WTC11 (cell line): ENCODE measurements around the gene RNF38. TPM values are rescaled to one million over a fixed set of nuclear protein-coding genes. Genes with fewer than 3 reads are reported as not detected.

Experiments used
- ATAC-seq: fragments of 200-7000 bp; cut with Tn5 transposase; 2 replicates; pipeline ENCODE4 v1.10.0; 2021; ENCODE audit warnings: mild to moderate bottlenecking, moderate library complexity
- CTCF ChIA-PET: fragments of 300-600 bp; sonication (Branson Sonifier 250); formaldehyde crosslinking; loops from one replicate; lab custom pipeline; 2021; ENCODE audit warnings: antibody characterized with exemption; lab: Charles Lee
- POLR2A ChIA-PET: fragments of 350-600 bp; sonication (Branson Sonifier 250); formaldehyde crosslinking; loops from one replicate; lab custom pipeline; 2021; ENCODE audit warnings: antibody characterized with exemption; lab: Charles Lee
- DNase-seq: peaks from one replicate; pipeline ENCODE4 v3.0.0; 2021; ENCODE audit warnings: low spot score
- H3K27ac Mint-ChIP-seq: 2 replicates; pipeline ENCODE4 v1.8.0; 2021; ENCODE audit warnings: mixed read lengths
- H3K27me3 Mint-ChIP-seq: 2 replicates; pipeline ENCODE4 v1.8.0; 2021; ENCODE audit warnings: low read depth, mild to moderate bottlenecking, moderate library complexity, mixed read lengths
- H3K36me3 Mint-ChIP-seq: 2 replicates; pipeline ENCODE4 v1.8.0; 2021; ENCODE audit warnings: mixed read lengths
- H3K4me1 Mint-ChIP-seq: 2 replicates; pipeline ENCODE4 v1.8.0; 2022; ENCODE audit warnings: mixed read lengths
- H3K4me3 Mint-ChIP-seq: 2 replicates; pipeline ENCODE4 v1.8.0; 2021; ENCODE audit warnings: mild to moderate bottlenecking, moderate library complexity, mixed read lengths
- H3K9me3 Mint-ChIP-seq: 2 replicates; pipeline ENCODE4 v1.8.0; 2021; ENCODE audit warnings: mixed read lengths
- ATF2 ChIP-seq: sonication (generic); formaldehyde crosslinking; IDR thresholded peaks from 2 replicates; pipeline ENCODE4 v1.8.1; 2022; ENCODE audit warnings: low read depth, missing genetic modification reagents, borderline replicate concordance
- E2F4 ChIP-seq: sonication (generic); formaldehyde crosslinking; IDR thresholded peaks from 2 replicates; pipeline ENCODE4 v1.8.1; 2022; ENCODE audit warnings: low read depth, mild to moderate bottlenecking, moderate library complexity, missing genetic modification reagents, borderline replicate concordance
- ESRRA ChIP-seq: sonication (generic); formaldehyde crosslinking; IDR thresholded peaks from 2 replicates; pipeline ENCODE4 v1.8.1; 2022; ENCODE audit warnings: mild to moderate bottlenecking, missing genetic modification reagents, borderline replicate concordance
- KAT7 ChIP-seq: sonication (generic); formaldehyde crosslinking; IDR thresholded peaks from 2 replicates; pipeline ENCODE4 v1.8.1; 2023; ENCODE audit warnings: missing genetic modification reagents, mild to moderate bottlenecking, borderline replicate concordance
- NFE2L1 ChIP-seq: sonication (generic); formaldehyde crosslinking; IDR thresholded peaks from 2 replicates; pipeline ENCODE4 v1.8.1; 2023; ENCODE audit warnings: missing genetic modification reagents
- SMAD3 ChIP-seq: sonication (generic); formaldehyde crosslinking; IDR thresholded peaks from 2 replicates; pipeline ENCODE4 v1.8.0; 2022; ENCODE audit warnings: missing genetic modification reagents, mild to moderate bottlenecking, borderline replicate concordance
- STAT6 ChIP-seq: sonication (generic); formaldehyde crosslinking; conservative IDR thresholded peaks from 2 replicates; pipeline ENCODE4 v1.8.1; 2023; ENCODE audit warnings: mild to moderate bottlenecking, low read depth, missing genetic modification reagents, moderate library complexity
- ZNF532 ChIP-seq: fragments of 250-450 bp; sonication (Bioruptor Pico); IDR thresholded peaks from 2 replicates; pipeline ENCODE4 v1.9.0; 2021; ENCODE audit warnings: mild to moderate bottlenecking, borderline replicate concordance
- total RNA-seq: library from RNA; stranded (reverse); gene quantifications from 3 replicates; pipeline ENCODE4 v1.2.3, GENCODE V29; 2021
- TF ChIP-seq, protein P1 (sequence below): fragments of 200-600 bp; IDR thresholded peaks from 2 replicates; pipeline ENCODE4 v1.8.0; 2022; ENCODE audit warnings: antibody characterized with exemption
- TF ChIP-seq, protein P2 (sequence below): fragments of 250-450 bp; sonication (Bioruptor Pico); IDR thresholded peaks from 2 replicates; pipeline ENCODE4 v1.9.0; 2021; ENCODE audit warnings: mild to moderate bottlenecking

RNF38 gene
- total RNA-seq, 1 experiment from 2014 or later = 56.4 TPM

- peak; percentile 43 for DNase-seq
- ChIA-PET CTCF (interaction anchor here (0.6 to 3.6 kb wide), 62 partner anchors 9 to 448 kb away, joined by 3 to 68 read pairs (median 5); no protein-coding TSS in a partner anchor), POLR2A (interaction anchor here (0.7 to 1.5 kb wide), 3 partner anchors 32 to 139 kb away, joined by 3 read pairs; no protein-coding TSS in a partner anchor)
- peak; percentile 87 for ATAC-seq
- Mint-ChIP-seq H3K27me3 (no peaks in the 10 kb centered on the region), H3K9me3 (0 out of 2 replicates have a peak, but pooled peaks cover 3% of the 10 kb centered on the region), H3K27ac (peak overlapping the region; percentile 87), H3K36me3 (peaks cover 3% of the 10 kb centered on the region; the same call in 1 of the 2 replicates), H3K4me1 (peaks cover 15% of the 10 kb centered on the region), H3K4me3 (no peak overlapping the region)
- TF ChIP-seq ATF2 (CRISPR knock-in tag) (no peak), STAT6 (CRISPR knock-in tag) (no peak)
- TF ChIP-seq, protein P1, sequence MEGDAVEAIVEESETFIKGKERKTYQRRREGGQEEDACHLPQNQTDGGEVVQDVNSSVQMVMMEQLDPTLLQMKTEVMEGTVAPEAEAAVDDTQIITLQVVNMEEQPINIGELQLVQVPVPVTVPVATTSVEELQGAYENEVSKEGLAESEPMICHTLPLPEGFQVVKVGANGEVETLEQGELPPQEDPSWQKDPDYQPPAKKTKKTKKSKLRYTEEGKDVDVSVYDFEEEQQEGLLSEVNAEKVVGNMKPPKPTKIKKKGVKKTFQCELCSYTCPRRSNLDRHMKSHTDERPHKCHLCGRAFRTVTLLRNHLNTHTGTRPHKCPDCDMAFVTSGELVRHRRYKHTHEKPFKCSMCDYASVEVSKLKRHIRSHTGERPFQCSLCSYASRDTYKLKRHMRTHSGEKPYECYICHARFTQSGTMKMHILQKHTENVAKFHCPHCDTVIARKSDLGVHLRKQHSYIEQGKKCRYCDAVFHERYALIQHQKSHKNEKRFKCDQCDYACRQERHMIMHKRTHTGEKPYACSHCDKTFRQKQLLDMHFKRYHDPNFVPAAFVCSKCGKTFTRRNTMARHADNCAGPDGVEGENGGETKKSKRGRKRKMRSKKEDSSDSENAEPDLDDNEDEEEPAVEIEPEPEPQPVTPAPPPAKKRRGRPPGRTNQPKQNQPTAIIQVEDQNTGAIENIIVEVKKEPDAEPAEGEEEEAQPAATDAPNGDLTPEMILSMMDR = peak; percentile 87
Measured at GRCh38 chr9:36407122-36407723, 7.2 kb upstream of the RNF38 start.

DNA sequence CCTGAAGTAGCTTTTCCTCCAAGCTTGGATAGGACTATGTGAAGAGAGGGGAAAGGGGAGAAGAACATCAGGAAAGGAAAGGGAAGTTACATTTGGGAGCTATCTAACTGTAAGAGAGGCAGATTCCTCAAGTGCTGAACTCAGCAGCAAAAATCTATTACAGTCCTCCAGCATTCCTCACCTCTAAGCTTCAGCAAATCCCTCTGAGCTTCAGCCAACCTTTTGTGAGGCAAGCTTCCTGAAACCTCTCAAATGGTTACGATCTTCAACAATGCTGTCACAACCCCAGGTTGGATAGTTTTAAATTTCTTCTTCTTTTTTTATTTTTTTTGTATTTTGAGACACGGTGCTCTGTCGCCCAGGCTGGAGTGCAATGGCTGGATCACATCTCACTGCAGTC is 2.5 kb upstream of the RNF38 start:
- ChIA-PET CTCF (interaction anchor here (0.6 kb wide), 2 partner anchors 12 to 172 kb away, joined by 3 to 4 read pairs; no protein-coding TSS in a partner anchor), POLR2A (interaction anchor here (1.1 kb wide), 1 partner anchor 84 kb away, joined by 4 read pairs; no protein-coding TSS in a partner anchor)
- Mint-ChIP-seq H3K27ac (peak overlapping the region; percentile 85), H3K9me3 (0 out of 2 replicates have a peak, but pooled peaks cover 3% of the 10 kb centered on the region), H3K27me3 (no peaks in the 10 kb centered on the region), H3K4me1 (peaks cover 36% of the 10 kb centered on the region), H3K36me3 (peaks cover 3% of the 10 kb centered on the region; the same call in 1 of the 2 replicates), H3K4me3 (0 out of 2 replicates have a peak overlapping the region, but pooled peaks have one; percentile 21)
- no peak for DNase-seq
- TF ChIP-seq NFE2L1 (CRISPR knock-in tag) (no peak), E2F4 (CRISPR knock-in tag) (no peak), SMAD3 (CRISPR knock-in tag) (no peak)
- ATAC-seq = no peak

- no peak for ATAC-seq
- ChIA-PET CTCF (interaction anchor here (0.6 kb wide), 1 partner anchor 173 kb away, joined by 4 read pairs; no protein-coding TSS in a partner anchor), POLR2A (interaction anchor here (1.1 kb wide), 1 partner anchor 85 kb away, joined by 4 read pairs; no protein-coding TSS in a partner anchor)
- H3K4me1 Mint-ChIP-seq = peaks cover 31% of the 10 kb centered on the region
- H3K27me3 Mint-ChIP-seq = no peaks in the 10 kb centered on the region
- H3K4me3 Mint-ChIP-seq = peak overlapping the region; percentile 94
- H3K27ac Mint-ChIP-seq = peak overlapping the region; percentile 97
- 0 out of 2 replicates have a peak, but pooled peaks cover 3% of the 10 kb centered on the region for H3K9me3 Mint-ChIP-seq
- peaks cover 3% of the 10 kb centered on the region; the same call in 1 of the 2 replicates for H3K36me3 Mint-ChIP-seq
- DNase-seq = no peak
- TF ChIP-seq KAT7 (CRISPR knock-in tag) (no peak), ATF2 (CRISPR knock-in tag) (no peak), ESRRA (CRISPR knock-in tag) (no peak), ZNF532 (CRISPR knock-in tag) (no peak)
- TF ChIP-seq, protein P2, sequence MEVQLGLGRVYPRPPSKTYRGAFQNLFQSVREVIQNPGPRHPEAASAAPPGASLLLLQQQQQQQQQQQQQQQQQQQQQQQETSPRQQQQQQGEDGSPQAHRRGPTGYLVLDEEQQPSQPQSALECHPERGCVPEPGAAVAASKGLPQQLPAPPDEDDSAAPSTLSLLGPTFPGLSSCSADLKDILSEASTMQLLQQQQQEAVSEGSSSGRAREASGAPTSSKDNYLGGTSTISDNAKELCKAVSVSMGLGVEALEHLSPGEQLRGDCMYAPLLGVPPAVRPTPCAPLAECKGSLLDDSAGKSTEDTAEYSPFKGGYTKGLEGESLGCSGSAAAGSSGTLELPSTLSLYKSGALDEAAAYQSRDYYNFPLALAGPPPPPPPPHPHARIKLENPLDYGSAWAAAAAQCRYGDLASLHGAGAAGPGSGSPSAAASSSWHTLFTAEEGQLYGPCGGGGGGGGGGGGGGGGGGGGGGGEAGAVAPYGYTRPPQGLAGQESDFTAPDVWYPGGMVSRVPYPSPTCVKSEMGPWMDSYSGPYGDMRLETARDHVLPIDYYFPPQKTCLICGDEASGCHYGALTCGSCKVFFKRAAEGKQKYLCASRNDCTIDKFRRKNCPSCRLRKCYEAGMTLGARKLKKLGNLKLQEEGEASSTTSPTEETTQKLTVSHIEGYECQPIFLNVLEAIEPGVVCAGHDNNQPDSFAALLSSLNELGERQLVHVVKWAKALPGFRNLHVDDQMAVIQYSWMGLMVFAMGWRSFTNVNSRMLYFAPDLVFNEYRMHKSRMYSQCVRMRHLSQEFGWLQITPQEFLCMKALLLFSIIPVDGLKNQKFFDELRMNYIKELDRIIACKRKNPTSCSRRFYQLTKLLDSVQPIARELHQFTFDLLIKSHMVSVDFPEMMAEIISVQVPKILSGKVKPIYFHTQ (CRISPR knock-in tag) = no peak
Measured at GRCh38 chr9:36401897-36402480, 1.9 kb upstream of the RNF38 start.
